NCI-H526 treated with DMSO at 0.1 percent for 48 hours (cell line): ENCODE data around the gene DAB2IP.

Source experiments
- DNase-seq: peaks from one replicate; lab custom pipeline; 2025; lab: John Stamatoyannopoulos, UW

The DAB2IP gene

DNA sequence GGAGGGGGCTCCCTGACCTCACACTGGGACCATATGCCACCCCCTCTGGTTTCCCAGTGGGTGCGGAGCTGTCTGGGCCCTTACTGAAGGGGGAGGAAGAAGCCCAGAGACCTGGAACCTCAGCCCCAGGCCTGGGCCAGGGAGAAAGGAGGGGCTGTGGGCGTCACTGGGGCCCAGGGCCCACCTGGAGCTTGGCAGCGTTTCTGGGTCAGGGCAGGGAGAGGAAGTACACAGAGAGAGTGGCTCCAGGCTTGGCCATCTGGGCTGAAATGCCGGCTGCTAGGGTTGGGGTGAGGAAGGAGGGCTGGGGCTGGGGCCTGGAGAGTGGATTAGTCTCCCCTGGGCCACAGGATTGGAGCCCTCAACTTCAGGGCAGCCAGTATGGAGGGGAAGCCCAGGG is 6.4 kb upstream of the DAB2IP start:
- DNase-seq = no peak

DNA sequence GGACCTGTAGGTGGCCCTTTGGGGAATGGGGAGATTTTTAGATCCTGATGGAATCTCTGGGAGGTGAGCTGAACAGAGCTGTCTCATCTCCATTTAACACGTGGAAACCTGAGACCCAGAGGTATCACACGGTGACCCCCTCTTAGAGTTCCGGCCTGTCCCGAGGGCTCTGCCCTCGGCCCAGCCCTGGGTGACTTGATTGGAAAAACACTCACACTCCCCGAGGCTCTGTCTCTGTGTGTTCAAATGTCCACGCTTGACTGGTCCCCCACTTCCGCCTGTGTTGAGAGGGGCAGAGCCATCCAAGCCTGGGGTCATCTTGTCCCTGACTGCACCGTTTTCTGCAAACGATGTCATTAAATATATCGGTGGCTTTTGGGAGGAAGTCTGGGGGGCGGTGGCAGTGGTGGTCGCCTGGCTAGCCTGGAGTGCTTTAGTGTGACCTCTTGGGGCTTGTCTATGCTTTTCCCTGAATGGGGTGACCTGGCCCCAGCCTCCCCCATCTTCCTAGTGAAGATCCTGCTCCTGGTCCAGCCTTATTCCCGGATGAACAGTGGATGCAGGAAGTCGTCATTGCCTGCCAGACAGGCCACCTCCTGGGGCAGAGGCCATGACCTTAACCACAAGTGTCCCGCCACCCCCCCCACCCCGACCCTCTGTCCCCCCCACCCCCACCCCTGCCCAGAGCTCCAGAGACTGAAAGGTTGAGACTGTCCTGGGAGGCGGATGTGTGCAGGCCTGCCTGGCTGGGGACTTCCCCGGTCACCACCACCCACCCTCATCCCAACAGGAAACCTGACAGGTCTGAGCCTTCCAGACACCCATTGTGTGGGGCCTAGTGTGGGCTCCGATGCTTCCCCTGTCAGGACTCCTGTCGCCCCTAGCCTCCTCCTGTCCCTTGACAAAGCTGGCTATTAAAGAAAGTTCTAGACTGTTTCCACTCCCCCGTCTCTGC is 5.3 kb upstream of the DAB2IP start:
- no peak for DNase-seq

DNA sequence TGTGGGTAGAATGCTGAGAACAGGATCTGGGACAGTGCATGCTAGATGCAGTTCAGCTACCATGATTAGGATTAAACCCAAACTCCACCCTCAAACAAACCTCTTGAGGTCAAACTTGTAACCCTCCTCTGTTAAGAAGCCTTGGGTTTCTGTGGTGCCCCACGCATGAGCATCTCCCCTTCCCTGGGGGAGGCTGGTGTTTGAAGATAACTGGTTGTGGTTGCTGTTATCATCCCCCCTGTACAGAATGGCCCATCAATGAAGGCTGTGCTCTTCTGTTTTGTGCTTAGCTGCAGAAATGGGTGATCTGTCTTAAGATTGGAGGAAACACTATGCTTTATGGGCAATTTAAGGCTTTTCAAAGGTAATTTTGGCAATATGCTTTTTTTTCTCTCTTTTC is 4.4 kb upstream of the DAB2IP start:
- no peak for DNase-seq

DNA sequence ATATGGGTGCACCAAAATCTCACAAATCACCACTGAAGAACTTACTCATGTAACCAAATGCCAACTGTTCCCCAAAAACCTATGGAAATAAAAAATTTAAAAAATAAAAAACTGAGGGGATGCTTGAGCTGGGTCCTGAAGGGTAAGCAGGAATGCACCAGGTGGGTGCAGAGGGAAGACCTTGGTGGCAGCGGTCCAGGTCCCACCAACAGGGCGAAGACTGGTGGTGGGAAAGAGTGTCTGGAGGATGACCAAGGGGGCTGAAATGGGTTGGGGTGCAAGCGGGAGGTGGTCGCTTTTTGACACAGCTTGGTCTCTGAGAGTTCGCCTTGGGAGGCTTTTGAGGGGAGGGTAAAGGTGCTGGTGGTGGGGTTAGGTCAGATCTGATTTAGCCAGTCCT is 3.3 kb upstream of the DAB2IP start:
- DNase-seq = no peak

DNA sequence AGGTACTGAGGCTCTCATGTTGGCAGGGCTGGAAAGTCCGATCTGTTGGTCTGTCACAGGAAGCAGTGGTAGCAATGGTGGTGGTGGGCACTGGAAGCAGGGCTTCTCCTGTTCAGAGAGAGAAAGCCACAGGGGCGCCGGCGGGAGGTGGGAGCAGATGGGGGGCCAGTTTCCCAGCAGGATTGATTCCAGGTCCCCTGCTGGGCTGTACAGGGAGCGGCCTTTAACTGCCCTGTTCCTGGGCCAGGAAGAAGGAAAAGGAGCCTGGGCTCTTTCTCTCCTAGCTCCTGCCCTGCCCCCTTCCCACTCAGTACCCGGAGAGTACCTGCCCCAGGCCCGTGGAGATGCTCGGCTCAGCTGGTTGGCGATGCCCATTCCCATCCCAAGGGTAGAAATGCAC is 2.6 kb upstream of the DAB2IP start:
- no peak for DNase-seq

DNA sequence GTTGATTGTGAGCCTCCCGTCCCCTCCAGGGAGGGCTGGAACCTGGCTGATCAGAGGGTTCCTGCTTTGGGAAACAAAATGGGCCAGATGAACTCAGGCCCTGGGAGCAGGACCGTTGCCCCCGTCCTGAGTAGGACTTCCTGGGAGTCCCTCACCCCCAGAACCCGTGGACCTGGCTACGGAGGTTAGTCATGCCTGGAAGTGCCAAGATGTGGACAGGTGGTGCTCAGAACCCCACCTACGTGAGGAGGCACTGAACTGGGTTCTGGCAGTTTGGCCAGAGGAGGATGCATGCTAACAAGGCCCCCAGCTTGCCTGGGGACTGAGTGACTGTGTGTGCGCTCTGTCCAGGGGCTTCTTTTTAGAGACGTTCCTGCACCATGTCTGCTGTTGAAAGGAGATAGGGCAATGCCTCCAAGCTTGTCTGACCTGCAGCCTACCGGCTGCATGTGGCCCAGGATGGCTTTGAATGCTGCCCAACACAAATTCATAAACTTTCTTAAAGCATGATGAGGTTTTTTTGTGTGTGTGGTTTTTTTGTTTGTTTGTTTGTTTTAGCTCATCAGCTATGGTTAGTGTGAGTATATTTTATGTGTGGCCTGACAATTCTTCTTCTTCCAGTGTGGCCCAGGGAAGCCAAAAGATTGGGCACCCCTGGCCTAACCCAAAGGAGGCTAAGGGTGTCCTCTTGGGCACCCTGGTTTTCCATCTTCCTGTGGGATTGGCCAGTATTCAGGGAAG is 1.8 kb upstream of the DAB2IP start:
- DNase-seq = no peak

DNA sequence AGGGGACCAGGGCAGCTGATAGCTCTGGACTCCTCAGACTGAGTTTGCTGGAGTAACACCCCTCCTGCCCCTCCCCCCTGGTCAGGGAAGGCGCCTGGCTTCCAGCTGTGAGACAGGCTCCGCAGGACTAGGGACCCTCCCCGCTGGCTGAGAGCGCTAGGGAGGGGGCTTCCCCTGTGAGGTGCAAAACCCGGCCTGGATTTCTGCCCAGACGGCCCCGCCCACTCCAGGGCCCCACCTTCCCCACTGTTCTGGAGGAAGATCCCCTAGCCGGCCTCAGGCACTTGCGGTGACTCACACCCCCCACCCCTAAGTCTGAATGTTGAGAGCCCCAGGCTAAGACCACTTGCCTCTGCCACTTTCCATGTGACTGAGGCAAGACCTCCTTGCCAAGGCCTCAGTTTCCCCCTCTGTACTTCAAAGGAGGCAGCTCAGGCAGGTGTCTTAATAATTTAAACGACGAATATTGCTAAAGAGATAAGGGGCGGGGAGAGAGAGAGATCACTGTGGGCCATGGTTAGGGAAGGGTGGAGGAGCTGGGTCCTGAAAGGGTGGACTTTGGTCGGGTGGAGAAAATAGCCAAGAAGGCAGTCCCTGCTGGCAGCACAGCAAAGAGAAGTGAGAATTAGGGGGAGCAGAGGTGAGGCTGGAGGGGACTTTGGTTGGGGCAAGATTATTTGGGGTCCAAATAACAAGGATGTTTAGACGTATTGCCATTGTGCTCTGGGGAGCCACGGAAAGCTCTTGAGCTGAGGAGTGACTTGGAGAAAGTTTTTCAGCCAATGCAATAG is 1.0 kb upstream of the DAB2IP start:
- peak; percentile 44 for DNase-seq

DNA sequence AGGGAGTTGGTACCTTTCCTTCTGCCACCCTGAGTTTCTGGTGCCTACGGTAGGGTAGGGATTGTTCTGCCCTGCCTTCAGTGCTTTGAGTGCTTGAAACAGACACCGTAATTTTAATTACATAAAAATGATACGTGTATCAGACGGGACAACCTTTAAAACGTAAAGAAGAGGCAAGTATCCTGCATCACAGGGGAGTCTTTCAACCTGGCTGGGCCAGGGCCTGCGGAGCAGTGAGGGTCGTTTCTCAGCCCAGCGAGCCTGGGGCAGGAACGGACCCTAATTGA is 483 bp upstream of the DAB2IP start:
- no peak for DNase-seq

DNA sequence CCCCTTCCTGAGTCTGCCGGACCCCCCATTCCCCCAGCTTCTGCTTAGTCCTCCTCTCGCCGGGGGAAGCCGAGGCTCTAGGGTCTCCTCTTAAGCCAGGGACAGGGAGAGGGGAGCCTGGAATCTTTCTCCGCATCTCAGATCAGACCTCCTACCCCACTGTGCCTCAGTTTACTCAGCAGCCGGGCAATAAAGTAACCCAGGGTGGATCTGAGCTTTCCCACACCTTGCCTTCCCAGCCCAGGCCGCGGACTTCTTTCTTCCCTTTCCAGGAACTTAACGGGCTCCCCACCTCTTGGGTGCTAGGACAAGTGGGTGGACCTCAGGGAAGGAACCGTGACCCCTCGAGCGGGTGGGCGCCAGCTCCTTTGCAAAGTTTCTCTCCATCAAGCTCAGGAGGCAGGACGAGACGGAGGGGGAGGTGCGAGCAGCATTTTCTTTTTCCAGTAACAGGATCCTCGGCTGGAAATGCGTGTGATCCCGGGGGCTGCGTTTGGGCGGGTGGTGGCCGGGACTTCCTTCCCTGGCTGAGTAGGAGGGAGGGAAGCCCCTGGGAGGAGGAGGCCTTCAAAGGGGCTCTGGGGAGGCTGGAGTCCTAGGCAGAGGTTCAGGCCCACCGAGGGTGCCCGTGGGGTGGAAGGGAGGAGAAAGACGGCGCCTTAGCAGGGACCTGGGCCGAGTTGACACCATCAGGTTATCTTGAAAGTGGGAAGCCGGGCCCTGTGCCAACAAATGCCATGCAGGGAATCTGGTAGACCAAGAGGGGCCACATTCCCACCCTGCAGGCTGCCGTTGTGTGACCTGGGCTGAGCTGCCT is 795 bp downstream of the DAB2IP start:
- no peak for DNase-seq

DNA sequence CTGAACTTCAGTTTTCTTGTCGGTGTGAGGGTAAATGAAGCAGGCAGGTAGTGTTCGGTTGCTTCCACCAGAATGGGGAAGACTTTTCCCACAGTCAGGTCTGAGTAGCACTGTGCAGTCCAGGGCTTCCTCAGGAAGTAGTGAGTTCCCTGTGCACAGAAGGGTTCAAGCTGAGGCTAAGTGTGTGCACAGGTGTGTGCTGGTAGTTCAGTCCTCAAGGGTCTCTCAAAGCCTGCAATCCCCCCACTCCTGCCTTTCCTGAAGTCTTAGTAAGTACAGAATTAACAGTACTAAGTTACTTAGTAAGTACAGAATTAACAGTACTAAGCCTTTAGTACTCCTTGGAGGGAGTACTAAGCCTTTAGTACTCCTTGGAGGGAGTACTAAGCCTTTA is 1.4 kb downstream of the DAB2IP start:
- DNase-seq = no peak

DNA sequence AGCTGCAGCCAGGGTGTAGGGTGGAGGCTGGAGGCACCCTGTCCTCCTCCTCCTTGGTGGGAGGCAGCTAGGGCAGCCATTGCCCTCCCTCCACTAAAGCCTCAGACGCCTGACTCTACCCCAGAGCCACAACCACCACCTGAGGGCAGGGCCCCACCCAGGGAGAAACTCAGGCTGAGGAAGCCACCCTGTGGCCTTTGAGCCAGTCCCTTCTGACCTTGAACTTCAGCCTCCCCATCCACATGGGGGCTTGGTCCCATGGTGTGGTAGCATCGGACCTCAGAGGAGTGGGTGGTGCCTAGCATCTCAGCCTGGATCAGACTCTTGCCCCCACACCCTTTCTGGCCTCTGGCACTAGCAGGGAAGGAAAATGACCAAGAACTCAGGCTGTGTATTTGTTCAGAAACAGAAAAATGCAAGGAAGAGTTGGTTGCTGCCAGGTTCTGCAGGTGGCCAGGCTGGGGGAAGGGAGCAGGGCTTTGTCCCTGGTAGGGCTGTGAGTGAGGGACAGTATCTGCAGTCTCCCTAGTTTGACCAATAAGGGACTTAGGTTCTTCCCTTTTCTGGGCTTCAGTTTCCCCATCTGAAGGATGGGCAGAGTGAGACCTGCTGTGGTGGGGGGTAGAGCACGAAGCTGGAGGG is 3.2 kb downstream of the DAB2IP start:
- DNase-seq = no peak

DNA sequence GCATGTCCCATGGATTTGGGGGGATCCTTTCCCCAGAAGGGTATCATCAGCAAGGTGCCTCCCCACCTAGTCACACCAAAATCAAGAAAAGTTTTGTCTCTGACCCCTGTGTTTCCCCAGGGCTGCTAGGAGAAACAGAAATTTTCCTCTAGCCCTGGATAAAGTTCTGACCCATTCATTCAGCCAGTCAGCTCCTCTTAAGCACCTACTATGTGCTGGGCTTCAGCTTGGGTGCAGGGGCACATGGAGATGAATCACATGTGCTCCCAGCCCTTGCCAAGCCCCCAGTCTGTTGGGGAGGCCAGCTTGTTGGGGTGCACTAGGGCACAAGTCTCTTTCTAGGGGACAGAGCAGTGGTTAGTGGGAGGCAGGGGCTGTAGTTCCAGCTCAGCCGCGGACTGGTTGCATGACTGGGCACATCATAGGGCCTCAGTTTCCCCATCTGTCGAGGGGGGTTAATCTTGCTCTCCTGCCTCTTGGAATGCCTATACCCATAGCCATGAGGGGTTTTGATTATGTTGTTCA is 3.9 kb downstream of the DAB2IP start:
- no peak for DNase-seq

DNA sequence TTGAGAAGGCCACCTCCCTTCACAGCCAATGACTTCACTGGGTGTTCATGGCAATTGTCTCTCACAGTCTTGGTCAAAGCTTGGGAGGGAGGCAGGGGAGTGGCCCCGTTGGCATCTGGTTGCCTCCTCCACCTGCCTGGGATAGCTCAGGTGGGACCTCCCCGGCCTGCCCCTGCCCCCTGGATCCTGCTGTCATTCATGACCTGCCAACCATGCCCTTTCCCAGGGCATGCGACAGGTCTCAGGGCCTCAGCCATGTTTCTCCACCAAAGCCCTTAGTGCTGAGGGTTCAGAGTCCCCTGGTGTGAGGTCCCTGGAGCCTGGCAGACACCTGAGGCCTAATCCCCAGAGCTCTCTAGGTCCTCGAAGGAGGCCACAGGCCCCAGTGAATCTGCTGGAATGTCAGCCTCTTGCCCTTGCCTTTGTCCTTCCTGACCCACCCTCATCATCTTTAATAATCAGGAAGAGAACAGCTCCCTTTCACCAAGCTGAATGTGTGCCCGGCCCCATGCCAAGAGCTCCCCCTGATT is 5.6 kb downstream of the DAB2IP start:
- no peak for DNase-seq

DNA sequence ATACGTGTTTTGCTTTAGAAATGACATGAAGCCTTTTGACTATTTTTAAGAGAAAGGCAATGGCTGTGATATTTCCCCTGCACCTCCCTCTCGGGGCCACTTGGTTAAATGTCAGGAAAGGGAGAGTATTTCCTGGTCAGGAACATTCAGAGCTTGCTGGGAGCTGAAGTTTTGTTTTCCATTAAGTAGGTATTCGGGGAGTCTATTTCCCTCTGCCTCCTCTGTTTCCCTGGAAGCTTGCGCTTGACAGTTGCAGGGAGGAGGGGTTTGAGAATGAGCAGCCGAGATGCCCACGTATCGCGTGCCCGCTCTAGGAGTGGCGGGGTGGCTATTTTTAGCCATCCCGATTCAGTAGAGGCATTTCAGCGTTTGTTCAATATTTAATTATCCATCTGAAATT is 6.7 kb downstream of the DAB2IP start:
- DNase-seq = no peak

DNA sequence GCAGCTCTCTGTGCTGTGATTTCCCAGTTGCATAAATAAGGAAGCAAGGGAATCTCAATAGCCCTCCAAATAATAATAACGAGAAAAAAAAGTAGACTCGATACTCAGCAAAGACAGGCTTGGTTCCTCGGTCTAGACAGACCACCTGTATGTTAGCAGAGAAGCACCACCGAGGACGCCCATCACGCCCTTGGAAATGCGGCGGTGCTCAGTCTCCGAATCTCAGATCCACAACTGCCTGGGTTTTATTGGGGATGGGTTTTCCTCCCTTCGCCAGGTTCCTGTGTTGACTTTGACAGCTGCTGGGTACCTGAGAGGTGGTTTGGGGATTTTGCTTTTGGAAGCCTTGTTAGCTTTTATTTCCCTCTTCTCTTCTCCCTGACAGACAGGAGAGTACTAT is 7.2 kb downstream of the DAB2IP start:
- DNase-seq = no peak

DNA sequence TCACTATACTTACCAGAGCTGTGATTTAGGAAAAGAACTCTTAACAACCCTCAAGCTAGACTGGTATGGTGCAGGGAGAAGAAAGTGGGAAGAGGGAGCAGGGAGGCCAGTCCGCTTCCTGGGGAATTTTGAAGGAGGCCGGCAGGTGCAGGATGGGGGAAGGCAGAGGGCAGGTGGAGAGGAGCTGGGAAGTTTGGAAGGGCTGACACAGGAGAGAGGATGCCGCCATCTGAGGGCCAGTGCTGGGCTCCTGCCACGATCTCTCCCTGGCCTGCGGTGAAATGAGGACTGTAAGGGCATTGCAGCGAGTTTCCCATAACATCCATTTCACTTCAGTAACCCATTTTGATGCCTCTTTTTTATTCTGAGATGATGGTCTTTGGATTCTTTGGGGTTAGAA is 8.9 kb downstream of the DAB2IP start:
- no peak for DNase-seq

DNA sequence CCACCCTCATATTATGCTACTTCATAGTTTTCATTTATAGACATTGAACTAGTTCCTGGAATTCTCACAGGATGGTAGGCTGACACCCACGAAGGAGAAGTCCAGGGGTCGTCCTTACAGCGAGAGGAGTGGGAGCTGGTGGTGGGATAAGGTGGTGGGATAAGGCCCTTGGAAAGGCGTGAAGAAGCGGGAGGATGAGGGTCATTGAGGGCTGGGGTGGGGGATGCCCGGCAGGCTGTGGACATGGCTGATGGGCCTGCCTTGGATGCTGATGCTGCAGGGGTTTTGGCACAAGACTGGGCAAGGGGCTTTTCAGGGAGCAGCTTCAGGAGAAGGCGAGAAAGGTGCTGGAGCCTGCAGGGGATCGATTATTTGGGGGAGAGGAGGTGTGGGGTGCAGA is 9.4 kb downstream of the DAB2IP start:
- no peak for DNase-seq

DNA sequence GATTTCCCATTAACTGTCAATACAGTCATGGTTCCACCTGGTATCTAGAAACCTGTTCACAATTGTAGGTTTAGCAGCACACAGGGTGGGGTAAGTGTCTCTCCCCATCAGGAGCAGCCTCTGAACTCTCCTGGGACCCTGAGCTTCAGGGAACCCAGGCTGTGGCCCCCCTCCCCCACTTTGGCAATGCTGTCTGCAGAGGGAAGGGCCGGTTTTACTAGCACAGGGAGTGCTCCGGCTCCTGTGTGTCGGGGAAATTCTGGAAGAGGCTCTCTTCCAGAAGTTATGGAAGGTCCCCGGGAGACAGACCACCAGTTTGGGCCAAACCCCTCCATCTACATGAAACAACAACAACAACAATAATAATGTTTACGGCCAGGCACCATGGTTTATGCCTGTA is 9.9 kb downstream of the DAB2IP start:
- no peak for DNase-seq

DNA sequence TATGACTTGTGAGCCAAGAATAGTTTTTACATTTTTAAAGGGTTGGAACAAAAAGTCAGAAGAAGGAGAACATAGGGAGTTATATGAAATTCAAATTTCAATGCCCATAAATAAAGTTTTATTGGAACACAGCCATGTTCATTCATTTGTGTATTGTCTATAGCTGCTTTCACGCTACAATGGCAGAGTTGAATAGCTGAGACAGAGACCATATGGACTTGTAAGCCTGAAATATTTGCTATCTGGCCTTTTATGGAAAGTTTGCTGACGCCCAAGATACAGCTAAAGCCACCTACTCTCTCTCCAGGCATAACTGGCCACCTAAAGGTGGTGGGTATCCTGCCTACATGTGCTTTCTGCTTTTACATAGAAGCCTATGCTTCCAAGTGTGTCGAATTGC is 10.9 kb downstream of the DAB2IP start:
- no peak for DNase-seq

DNA sequence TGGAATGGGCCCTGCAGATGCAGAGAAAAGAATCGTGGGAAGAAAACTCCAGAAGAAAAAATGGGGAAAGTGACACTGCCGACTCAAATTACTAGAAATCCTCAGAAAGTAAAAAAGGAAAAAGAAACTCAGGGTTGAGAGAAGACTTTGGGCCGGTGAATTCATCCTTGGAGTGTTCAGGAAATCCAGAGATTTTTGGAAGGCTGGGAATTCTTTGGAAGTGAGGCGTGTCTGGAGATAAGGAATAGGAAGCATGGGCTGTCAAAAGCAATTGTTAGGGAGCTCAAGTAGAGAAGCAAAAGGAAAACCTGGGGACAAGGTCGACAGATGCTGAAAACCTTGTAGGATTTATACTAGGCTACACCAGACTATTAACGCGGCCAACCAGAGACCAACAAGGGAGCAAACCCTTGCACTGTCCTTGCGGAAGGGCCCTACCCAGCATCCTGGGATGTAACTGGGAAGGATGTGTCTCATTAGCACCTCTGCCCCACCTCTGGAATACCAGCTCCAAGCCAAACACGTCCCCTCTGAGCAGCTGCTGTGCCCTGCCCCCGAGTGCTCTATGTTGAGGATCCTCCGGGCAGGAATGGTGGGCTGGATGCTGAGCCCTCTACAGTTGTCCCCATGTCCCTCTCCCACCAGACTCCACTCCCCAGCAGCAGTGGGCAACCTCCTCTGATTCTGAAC is 11.6 kb downstream of the DAB2IP start:
- DNase-seq = no peak
